GM19035 (cell line): Measurements from ENCODE around the gene MYMX.
"Not testable (repeated sequence)": the region's sequence is repeated elsewhere in the genome, so short reads cannot be mapped to it uniquely, and the experiment has no call there.

Source experiments
- ATAC-seq: cut with Tn5 transposase; IDR thresholded peaks from one replicate; pipeline ENCODE4 v1.9.1; 2021; ENCODE audit not compliant: unreplicated experiment

The MYMX gene

GRCh38 chr6:44230034-44230675 lies 13.4 kb downstream of the MYMX start:
- ATAC-seq: no peak

- ATAC-seq: not testable (repeated sequence)
Measured at GRCh38 chr6:44231426-44231825, 14.7 kb downstream of the MYMX start.

DNA sequence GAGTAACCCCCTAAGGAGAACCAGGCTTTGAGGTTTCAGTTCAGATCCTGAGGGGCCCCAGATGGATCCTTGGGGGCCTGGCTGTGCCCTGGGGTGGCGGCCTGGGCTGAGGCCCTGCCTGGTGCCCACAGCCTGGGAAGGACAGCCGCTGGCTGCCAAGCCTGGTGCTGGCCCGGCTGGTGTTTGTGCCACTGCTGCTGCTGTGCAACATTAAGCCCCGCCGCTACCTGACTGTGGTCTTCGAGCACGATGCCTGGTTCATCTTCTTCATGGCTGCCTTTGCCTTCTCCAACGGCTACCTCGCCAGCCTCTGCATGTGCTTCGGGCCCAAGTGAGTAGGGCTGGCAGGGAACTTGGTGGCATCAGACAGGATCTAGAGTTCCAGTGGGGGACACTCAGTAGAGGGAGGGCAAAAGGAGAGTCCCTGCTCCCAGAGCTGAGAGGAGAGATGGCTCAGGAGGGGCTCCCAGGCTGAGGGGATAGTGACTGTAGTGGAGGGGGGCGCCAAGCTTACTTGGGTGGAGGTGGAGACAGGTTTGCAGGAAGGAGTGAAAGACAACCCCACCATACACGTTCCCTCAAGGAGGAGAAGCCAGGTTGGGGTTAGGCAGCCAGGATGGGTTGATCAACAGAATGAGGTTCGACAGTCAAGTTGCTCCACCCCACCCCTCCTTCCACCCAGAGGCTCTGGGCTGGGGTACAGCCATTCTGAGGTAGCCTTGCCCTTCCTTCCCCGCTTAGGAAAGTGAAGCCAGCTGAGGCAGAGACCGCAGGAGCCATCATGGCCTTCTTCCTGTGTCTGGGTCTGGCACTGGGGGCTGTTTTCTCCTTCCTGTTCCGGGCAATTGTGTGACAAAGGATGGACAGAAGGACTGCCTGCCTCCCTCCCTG lies 16.2 kb downstream of the MYMX start:
- no peak for ATAC-seq

DNA sequence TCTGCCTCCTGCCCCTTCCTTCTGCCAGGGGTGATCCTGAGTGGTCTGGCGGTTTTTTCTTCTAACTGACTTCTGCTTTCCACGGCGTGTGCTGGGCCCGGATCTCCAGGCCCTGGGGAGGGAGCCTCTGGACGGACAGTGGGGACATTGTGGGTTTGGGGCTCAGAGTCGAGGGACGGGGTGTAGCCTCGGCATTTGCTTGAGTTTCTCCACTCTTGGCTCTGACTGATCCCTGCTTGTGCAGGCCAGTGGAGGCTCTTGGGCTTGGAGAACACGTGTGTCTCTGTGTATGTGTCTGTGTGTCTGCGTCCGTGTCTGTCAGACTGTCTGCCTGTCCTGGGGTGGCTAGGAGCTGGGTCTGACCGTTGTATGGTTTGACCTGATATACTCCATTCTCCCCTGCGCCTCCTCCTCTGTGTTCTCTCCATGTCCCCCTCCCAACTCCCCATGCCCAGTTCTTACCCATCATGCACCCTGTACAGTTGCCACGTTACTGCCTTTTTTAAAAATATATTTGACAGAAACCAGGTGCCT lies 16.9 kb downstream of the MYMX start:
- no peak for ATAC-seq

- ATAC-seq: no peak
Measured at GRCh38 chr6:44234101-44235025, 17.6 kb downstream of the MYMX start.

DNA sequence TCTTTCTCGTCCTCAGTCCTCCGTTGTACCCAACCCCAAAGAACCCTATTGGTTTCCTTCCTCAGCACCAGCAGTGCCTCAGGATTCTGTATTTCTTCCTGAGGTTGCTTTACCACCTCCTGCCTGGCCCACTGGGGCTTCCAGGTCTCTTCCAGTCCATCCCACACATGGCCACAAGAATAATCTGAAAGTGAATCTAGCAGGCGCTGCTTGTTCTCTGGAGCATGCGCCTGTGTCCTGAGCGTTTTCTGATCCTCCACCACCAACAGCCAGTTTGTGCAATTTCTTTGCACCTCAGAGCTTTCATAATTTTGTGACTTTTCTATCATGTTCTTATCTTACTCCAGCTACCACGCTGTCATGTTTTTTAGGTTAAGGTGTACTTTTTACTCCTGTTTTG lies 18.5 kb downstream of the MYMX start:
- ATAC-seq: no peak

DNA sequence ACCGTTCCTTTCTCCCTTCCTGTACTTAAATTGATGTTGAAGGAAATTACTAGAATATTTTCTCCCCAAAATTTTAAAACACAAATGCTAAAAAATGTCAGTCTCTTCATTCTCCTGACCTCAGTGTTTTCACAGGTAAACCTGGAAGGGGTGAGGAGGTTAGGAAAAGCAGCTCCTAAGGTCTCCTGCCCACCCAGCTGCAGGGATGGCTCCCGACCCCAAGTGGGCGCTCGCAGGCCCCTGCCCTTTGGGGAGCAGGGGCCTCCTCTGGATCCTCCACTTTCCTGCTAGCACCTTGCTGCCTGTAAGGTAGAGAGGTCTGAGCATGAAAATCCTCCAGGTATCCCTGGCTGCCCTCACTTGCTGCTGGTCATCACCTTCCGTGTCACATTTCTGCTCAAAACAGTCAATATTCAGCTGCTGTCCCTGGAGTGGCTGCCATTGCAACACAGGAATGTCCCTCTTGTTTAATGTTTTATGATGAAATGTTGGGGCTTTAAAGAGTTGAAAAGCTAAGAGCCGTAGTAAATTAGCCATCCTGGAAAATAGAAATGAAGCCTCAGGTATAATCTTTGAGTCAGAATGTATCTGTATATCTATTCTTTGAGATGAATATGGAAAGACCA lies 19.3 kb downstream of the MYMX start:
- ATAC-seq: no peak

DNA sequence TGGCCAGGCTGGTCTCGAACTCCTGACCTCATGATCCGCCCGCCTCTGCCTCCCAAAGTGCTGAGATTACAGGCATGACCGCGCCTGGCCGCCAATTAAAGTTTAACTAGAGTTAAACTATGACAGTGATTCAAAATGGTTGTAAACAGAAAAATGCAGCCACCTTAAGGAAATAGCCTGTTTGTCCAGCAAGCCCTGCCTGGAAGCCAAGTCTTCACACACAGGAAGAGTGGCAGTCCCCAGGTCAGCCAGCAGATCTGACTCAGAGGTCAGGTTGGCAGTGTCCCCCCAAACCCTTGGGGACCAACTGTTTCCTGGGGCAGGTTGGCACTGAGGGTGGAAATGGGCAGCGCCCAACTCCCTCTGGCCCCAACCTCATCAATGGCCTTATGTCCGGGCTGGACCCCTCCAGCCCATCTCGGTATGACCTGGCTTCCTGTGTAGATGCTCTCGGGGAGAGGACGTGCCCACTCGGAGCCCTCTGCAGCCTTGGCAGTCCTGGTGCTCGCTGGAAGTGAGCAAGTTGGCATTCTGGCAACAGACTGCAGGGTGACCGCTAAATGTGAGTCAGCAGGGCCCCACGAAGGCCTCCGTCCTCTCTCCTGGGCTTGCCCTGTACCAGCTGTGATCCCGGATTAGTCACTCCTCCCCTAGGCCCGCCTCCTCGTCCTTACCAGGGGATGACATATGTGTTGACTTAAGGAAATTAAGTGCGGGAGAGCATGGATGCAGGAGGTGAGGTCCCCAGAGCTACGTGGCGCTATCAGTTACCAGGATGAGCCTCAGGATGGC lies 20.5 kb downstream of the MYMX start:
- ATAC-seq: peak; percentile 47

- ATAC-seq: peak; percentile 86
Measured at GRCh38 chr6:44237813-44238433, 21.2 kb downstream of the MYMX start.

GRCh38 chr6:44238687-44239350 lies 22.1 kb downstream of the MYMX start:
- ATAC-seq: no peak

DNA sequence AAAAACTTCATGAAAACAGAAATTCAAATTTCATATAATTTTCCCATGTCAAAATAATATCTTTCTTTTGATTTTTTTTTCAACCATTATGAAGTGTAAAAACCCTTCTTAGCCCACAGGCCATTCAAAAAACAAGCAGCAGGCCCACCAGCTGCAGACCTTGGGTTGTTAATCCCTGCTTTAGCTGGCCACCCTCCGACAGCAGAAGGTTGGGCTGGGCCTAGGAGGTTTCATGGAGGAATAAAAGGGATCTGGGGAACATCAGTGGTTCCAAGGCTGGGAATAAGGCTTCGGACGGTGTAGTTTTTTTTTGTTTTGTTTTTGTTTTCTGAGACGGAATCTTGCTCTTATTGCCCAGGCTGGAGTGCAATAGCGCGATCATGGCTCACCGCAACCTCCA lies 26.6 kb downstream of the MYMX start:
- no peak for ATAC-seq

- ATAC-seq: no peak
Measured at GRCh38 chr6:44245391-44245911, 28.7 kb downstream of the MYMX start.

- ATAC-seq: peak; percentile 57
Measured at GRCh38 chr6:44245912-44246662, 29.4 kb downstream of the MYMX start.

DNA sequence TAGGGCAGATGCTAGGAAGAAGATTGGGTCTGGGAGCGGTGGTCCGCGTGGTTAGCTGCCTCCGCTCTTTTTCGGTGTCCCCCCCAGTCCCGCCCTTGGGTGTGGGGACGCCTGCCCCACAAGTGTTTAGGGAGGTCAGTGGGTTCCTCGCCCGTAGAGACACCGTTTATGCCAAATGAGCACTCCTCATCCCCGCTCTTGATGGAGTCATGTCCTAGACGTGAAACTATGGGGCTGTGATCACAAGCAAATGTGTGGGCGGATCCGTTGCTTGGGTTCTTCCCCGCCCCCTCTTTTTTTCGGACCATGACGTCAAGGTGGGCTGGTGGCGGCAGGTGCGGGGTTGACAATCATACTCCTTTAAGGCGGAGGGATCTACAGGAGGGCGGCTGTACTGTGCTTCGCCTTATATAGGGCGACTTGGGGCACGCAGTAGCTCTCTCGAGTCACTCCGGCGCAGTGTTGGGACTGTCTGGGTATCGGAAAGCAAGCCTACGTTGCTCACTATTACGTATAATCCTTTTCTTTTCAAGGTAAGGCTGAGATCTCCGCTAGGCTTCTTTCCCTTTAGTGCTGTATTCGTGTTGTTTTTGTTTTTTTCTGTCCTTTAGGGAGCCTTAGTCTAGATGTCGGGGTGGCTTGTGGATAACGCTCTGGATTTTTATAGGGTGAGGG lies 30.1 kb downstream of the MYMX start, which contains the start of gene HSP90AB1:
Gene HSP90AB1 (plus strand): TSS at position 439 of the 675 bp plus-strand sequence. CDS start 1,529 bp downstream, outside the sequence.
- peak; percentile 71 for ATAC-seq

GRCh38 chr6:44247338-44248302 lies 30.9 kb downstream of the MYMX start:
- ATAC-seq: peak; percentile 29

DNA sequence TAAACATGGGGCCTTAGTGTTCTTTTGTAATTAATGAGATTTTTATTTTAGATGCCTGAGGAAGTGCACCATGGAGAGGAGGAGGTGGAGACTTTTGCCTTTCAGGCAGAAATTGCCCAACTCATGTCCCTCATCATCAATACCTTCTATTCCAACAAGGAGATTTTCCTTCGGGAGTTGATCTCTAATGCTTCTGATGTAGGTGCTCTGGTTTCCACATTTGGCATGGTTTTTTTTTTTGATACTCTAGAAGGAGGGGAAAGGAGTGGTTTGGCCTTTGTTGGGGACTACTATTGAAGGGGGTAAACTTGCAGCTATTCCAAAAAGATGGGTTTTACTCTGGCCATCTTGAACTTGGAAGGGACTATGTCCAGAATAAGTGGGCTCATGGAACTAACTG lies 31.9 kb downstream of the MYMX start:
- ATAC-seq: no peak
